ENCODE results near the gene AMDHD2. TPM values are rescaled to one million over a fixed set of nuclear protein-coding genes. Genes with fewer than 3 reads are reported as not detected.

Gene AMDHD2
- polyA plus RNA-seq, 4 donors = 11.7 to 38.5 (median 23.0) TPM

DNA sequence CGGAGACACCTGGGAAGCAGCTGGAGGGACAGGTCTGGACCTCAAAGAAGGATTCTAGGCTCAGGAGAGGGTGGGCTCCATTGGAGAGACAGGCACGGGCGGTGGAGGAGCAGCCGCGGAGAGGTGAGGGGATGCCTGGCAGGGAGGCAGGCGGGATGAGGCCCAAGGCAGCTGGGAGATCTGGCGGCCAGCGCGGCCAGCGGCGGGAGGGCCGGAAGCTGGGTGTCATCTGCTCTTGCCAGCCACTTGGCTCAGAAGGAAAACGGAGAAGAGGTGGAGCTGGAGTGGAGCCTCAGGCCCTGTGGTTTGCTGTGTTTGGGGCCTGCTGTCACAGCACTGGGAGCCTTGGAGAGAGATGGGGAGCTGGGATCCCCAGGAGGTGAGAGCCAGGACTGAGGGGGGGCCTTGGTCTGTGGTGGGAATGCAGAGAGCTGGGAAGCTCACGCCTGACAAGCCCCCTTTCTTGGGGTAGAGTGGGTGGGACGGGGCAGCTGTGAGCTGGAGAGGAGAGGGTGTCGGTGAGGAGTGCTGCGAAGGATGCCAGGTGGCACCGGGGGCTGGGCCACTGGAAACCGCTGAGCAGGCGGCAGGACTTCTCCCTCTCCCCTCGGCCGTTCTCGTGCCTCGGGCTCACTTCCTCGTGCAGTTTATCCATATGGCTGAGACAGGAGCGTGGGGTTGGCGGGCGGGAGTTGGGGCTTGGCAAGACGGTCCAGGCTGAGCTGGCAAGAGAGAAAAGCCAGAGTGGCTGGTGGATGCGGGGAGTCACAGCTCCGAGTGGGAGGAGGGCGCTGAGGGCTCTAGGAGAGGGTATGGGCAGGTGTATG is 37.2 kb upstream of the AMDHD2 start:
- DNase-seq (ENCODE audit: low read depth in 4 of 4, low spot score in 3 of 4) = no peak

DNA sequence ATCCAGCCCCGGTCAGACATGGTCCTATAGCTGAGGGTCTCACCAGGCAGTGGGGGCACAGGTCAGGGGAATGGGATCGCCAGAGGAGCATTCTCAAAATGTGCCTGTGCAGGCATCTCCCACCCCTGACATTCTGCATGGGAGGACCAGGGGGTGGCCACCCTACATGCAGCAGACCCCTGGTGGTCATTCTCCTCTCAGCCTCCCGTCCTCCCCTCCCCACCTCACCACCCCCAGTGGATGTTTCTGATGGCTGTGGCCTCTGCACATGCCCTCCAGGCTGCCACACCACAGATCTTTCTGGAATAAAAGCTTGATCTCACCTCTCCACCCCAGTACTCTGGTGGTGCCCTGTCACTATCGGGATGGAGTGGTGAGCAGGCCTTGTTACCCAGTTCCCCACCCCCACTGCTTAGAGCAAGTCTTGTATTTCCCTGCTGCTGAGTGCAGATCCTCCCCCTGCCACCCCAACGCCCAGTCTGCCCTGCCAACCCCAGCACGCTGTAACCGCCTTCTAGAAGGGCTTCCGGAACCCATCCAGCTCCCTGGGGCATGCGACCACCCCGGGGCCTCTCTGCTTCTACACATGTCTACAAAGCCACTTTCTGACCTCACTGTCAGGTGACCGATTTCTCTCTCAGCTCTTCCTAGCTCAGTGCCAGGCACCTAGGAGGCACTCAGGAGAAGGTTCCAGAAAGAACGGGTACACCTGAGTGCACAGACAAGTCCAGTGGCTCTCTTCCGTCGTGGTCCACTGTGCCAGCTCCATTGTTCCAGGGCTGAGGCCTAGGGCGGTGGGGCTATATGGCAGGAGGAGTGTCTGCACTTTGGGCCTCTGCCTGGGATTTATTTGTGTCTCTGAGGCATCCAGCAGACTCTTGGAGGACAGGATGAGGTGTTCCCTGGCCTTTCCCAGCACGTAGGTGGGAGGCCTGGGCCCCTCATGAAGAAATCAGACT is 36.0 kb upstream of the AMDHD2 start:
- no peak for DNase-seq (ENCODE audit: low read depth in 4 of 4, low spot score in 3 of 4)

DNA sequence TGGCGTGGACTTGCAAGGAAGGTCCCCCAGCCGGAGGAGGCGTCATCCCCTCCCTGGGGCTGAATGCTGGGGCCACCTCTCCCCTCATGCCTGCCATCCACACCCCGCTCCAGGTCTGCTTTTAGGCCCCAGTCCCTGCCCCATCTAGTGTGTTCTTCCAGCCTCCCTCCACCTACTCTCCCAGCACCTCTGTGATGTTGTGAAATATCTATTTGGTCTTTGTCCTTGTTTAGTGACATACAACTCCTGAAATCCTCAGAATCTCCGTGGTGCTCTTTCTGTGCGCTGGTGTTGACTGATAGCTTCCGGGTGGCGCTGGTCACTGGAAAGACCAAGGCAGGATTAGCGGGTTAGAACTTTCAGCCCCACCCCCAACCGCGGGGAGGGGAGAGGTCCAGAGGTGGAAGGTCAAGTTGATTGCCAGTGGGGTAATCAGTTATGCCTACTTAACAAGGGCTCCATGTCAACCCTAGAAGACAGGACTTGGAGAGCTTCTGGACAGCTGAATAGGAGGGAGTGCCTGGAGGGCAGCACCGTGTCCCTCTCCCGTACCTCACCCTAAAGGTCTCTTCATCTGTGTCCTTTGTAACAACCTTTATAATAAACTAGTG is 35.2 kb upstream of the AMDHD2 start:
- DNase-seq (ENCODE audit: low read depth in 4 of 4, low spot score in 3 of 4) = no peak

DNA sequence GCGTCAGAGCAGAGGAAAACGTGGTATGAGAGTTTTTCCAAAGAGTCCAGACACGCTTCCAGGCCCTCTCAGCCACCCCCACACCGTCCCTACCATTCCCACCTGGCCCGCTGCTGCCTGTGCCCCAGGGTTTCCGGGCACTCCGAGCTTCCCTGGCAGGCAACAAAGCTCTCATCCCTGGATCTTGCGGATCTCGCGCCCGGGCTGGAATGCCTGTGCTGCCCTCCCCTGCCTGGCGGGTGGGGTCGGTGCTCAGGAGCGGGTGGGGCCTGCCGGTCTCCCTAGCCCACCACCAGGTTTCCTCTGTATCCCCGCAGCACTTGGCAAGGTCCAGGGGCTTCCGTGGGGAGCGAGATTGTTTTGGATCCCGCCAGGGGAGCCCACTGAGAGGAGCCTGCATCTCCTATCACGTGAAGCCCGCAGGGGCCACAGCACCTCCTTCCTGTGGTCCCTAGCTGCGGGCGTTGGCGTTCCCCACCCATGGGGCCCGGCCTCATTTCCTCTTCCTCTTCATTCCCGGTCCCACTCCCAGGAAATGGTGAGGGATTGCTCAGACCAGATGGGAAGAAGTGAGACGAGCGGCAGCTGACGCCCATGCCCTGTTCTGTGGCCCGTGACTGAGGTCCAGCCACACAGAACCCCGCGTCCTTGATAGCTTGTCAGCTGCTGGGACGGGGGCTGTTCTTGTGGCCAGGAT is 34.2 kb upstream of the AMDHD2 start:
- DNase-seq (ENCODE audit: low read depth in 4 of 4, low spot score in 3 of 4) = no peak

DNA sequence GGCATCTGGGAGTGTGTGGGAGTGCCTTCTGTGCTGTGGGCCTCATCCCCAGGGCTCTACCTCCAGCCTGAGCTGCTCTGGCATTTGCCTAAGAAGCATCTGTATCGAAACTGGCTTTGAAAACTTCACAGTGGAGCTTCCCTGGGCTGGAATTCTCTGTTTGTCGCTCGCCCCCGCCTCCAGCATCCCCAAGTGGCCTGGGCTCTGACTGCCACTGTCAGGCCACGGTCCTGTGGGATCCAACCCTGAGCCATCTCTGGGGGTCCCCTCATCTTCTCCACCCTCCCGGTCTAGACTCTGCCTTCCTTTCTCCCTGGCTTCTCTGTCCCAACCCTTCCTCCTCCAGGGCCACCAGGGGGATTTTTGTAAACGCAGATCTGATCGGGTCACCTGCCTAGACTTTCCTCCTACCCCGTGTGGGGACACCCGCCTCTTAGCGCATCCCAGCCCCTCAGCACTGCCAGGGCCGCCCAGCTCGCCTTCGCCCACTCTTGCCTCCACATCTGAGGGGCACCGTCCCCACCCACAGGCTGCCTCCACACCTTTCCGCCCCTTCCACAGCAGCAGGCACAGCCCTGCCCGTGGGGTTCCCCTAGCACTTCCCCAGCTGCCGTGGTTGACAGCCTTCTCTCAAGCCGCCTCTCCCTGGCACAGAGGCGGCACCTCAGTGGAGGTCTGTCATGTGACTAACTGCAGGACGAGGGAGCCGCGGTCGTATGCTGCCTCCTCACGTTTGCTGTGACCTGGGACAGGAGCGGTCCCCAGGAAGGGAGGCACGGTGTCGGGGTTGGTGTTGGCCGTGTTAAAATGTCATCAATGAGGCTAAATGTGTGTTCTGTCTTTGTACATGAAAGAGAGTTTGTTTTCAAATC is 33.3 kb upstream of the AMDHD2 start:
- DNase-seq (ENCODE audit: low read depth in 4 of 4, low spot score in 3 of 4) = no peak

DNA sequence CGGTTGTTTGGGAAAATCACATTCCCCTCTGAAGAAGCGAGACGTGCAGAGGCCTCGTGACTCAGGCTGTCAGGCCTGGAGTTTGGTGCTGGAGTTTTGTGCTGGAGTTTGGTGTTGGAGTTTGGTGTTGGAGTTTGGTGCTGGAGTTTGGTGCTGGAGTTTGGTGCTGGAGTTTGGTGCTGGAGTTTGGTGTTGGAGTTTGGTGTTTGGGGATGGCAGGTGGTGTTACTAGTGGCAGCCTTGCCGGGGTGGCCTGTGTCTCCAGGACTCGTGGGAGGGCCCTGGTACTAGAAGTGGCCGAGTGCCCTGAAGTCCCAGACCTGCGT is 32.7 kb upstream of the AMDHD2 start:
- no peak for DNase-seq (ENCODE audit: low read depth in 4 of 4, low spot score in 3 of 4)

DNA sequence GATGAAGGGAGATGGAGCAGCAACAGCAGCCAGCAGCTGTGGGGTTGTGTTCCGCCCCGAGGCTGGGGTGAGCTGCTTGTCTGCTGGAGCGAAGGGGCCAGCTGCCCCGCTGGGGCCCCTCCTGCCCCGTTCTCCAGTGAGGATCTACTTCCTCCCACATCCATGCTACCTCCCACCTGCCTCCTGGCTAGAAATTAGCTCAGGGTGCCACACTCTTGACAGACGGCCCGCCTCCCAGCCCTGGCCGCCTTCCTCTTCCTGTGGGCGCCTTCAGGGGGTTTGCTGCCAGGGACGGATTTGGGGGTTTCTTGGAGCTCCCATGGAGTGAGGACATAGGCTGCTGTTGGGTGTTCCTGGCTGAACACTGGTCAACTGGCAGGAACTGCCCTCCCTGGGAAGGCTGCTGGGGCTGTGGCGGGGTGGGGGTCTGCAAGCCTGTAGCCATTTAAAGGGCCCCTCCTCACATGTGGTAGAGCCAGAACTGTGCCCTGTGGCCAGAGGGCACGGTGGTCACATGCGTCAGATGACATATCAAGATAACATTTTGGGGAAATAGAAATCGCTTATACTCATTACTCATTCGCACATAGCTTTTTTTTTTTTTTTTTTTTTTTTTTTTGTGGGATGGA is 32.2 kb upstream of the AMDHD2 start:
- no peak for DNase-seq (ENCODE audit: low read depth in 4 of 4, low spot score in 3 of 4)

DNA sequence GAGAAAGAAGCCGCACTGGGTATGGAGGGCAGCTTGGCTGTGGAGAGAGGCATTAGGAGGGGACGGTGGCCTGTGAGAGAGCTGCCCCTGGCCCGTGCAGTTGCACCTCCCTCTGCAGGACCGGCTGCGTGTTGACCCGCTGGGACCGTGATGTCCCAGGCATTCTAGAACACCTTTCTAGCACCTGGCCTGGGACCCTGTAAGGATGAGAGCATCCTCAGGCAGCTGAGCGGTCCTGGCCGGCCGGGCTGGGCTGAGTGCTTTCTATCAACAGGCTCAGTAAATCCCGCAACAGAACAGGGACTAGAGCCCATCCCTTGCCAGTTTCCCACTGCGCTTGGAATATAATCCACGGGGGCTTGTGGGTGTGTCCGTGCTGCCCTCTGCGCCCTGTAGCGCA is 30.6 kb upstream of the AMDHD2 start:
- no peak for DNase-seq (ENCODE audit: low read depth in 4 of 4, low spot score in 3 of 4)

DNA sequence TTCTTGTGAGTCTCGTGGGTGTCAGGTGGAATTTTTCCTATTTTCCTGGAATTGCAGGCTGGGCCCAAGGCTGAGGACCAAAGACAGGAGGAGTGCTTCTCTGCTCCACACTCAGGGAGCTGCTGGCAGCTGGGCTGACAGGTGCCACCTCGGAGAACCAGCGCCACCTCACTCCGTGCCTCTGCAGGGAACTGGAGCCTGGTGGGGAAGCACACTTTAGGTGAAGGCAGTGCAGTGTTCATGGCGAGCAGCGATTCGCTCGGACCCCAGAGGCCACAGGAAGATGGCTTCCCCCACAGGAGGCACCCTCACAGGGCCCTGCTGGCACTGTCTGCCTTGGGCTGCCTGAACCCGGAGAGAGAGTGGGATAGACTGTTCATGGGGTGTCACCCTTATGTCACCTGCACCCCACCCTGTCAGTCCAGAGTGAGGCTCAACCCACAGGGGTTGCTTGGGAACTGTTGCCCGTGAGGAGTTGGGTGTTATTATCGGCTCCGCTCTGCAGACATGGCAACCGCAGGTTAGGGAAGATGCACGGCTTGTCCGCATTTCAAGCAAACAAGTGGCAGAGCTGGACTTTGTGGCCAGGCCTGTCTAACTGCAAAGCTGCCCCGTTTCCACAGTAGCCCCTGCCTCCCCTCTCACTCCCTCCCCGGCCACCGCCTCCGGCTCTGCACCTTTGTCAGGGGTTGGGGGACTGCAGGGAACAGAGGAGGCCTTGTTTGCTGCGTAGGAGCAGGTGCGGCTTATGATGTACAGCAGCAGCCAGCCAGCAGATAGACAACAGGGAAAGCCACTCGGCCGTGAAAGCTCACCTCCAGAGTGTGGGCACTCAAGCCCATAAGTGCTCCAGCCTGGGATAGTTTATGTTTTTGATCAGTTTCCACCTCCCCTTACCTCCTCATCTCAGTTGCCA is 29.7 kb upstream of the AMDHD2 start:
- no peak for DNase-seq (ENCODE audit: low read depth in 4 of 4, low spot score in 3 of 4)

DNA sequence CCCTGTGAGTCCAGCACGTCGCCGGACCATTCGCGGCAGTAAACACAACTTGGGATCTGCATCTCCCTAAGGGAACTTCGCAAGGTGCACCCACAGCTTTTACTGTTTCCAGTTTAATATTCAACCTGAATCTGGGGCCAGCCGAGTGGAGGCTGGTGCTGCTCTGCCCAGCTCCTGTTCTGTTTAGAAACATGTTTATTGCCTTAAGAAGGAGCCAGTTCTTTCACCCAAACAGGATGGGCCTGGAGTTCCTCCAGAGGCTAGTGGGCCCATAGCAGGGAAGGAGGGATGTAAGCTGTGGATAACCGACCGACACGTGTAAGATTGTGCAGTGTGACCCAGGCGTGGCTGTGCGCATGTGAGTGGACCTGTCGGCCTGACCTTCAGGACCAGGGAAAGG is 27.9 kb upstream of the AMDHD2 start:
- DNase-seq (ENCODE audit: low read depth in 4 of 4, low spot score in 3 of 4) = no peak

DNA sequence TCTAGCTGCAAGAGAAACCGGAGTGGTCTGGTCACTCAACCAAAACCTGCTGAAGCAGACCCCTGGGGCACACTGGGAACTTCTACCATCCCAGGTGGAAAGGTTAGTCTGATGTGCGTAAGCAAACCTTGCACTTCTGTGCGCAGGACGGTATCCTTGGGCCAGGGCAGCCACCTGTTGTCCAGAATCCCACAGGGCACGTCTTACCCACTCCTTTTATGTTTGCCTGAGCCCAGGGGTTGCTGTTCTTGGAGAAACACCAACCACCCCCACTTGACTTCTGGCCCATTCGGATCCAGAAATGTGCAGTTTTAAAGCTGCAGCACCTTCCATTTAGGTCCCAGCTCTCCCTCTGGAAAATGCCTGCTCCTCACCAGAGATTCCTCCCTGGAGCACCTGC is 26.6 kb upstream of the AMDHD2 start:
- no peak for DNase-seq (ENCODE audit: low read depth in 4 of 4, low spot score in 3 of 4)

DNA sequence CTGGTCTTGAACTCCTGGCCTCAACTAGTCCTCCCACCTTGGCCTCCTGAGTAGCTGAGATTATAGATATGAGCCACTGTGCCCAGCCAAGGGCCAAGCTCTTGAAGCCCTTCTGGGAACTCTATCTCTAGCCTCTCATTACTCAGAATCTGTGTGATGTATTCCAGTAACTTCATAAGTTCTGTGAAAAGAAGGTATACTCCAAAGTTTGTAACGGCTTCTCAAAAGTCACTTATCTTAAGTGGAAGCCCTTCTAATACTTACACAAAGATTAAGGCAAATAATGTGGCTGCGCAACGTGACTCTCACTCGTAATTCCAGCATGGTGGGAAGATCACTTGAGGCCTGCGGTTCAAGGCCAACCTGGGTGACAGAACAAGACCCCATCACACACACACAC is 25.6 kb upstream of the AMDHD2 start:
- DNase-seq (ENCODE audit: low read depth in 4 of 4, low spot score in 3 of 4) = no peak

DNA sequence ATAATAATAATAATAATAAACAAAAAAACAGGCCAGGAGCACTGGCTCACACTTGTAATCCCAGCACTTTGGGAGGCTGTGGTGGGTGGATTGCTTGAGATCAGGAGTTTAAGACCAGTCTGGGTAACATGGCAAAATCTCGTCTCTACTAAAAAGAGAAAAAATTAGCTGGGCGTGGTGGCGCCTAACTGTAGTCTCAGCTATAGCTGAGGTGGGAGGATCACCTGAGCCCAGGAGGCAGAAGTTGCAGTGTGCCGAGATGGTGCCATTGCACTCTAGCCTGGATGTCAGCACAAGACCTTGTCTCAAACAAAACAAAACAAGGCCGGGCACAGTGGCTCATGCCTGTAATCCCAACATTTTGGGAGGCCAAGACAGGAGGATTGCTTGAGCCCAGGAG is 25.1 kb upstream of the AMDHD2 start:
- DNase-seq (ENCODE audit: low read depth in 4 of 4, low spot score in 3 of 4) = no peak

DNA sequence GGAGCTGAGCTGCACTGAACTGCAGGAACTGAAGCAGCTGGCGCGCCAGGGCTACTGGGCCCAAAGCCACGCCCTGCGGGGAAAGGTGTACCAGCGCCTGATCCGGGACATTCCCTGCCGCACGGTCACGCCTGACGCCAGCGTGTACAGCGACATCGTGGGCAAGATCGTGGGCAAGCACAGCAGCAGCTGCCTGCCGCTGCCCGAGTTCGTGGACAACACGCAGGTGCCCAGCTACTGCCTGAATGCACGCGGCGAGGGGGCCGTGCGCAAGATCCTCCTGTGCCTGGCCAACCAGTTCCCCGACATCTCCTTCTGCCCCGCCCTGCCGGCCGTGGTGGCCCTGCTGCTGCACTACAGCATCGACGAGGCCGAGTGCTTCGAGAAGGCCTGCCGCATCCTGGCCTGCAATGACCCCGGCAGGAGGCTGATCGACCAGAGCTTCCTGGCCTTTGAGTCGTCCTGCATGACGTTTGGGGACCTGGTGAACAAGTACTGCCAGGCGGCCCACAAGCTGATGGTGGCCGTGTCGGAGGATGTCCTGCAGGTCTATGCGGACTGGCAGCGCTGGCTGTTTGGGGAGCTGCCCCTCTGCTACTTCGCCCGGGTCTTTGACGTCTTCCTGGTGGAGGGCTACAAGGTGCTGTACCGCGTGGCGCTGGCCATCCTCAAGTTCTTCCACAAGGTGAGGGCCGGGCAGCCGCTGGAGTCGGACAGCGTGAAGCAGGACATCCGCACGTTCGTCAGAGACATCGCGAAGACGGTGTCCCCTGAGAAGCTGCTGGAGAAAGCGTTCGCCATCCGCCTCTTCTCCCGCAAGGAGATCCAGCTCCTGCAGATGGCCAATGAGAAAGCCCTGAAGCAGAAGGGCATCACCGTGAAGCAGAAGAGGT is 23.7 kb upstream of the AMDHD2 start:
- no peak for DNase-seq (ENCODE audit: low read depth in 4 of 4, low spot score in 3 of 4)

DNA sequence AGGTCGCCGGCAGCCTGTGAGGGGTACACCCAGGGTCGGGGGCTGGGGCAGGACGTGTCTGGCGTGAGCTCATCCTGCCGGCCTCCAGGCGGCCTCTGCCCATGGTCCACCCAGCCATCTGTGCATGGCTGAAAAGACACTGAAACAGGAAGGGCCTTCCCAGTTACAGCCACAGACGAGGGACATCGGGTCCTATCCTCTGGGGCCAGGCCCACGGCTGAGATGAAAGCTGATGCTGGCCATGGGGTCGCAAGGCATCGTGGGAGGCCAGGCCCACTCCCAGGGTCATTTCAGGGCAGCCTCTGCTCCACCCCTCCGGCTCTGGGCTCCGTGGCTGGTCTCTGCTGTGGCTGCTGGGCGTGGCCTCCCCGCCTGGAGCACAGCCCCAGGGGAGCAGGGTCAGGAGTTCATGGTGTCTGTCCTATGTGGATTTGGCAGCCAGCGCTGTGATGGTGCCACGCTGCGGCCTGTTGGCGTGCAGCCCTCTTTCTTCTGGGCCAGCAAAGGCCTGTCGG is 23.0 kb upstream of the AMDHD2 start:
- no peak for DNase-seq (ENCODE audit: low read depth in 4 of 4, low spot score in 3 of 4)

DNA sequence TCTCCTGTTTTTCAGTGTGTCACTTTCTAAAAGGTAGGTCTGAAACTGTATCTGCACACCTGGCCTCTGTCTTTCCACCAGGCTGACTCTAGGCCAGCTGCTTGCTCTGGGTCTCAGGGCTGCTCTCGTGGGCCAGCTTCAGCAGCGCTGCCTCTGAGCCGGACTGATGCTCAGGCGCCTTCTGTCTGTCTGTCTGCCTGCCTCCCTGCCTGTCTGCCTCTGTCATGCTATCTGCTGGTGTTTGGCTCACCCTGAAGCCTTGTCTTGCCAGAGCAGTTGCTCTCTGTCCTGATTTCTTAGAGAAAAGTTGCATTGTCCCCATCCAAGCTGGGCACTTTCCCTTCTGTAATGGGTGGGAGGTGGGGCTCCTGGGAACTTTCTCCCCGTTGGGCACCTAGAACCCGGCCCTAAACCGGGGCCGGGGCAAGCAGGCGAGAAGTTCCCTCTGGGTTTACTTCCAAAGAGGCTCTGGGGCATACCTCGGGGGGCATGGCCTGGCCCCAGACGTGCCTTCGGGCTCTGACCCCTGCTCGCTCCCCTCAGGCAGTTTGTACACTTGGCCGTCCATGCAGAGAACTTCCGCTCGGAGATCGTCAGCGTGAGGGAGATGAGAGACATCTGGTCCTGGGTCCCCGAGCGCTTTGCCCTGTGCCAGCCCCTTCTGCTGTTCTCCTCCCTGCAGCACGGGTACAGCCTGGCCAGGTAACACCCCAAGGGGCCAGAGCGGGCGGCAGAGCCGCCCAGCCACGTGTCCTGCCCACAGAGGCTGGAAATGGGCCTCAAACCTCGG is 22.3 kb upstream of the AMDHD2 start:
- DNase-seq (ENCODE audit: low read depth in 4 of 4, low spot score in 3 of 4) = no peak

Measured in left renal pelvis (tissue), 4 donors.